ENCODE data around the gene TMX4. TPM values are rescaled to one million over a fixed set of nuclear protein-coding genes. Genes with fewer than 3 reads are reported as not detected.
A peak's percentile ranks its signal among the peaks of the same experiment; 100 is the strongest.

TMX4 gene
- total and polyA plus RNA-seq, 3 donors from 2014 or later: 236 to 290 (median 236) TPM

DNA sequence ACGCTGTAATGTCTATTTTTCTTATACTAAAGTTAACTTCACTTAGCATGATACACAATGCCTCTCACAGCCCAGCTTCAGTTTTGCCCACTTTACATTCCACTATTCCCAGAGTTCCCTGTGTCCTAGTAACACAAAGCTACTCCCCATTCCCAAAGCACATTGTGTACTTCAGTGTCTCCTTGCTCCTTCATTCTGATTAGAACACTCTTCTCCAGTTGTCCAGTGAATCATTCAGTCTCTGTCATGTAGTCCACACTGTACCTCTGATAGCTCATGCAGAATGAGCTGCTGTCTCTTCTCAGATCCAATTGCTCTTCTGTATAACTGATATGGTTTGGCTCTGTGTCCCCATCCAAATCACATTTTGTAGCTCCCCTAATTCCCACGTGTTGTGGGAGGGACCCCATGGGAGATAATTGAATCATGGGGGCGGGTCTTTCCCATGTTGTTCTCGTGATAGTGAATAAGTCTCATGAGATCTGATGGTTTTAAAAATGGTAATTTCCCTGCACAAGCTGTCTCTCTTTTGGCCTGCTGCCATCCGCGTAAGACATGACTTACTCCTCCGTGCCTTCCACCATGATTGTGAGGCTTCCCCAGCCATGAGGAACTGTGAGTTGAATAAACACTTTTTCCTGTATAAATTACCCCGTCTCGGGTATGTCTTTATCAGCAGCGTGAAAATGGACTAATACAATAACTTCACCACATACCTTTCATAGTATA, 2.1 kb upstream of the TMX4 start:
- DNase-seq: peak; percentile 44

DNA sequence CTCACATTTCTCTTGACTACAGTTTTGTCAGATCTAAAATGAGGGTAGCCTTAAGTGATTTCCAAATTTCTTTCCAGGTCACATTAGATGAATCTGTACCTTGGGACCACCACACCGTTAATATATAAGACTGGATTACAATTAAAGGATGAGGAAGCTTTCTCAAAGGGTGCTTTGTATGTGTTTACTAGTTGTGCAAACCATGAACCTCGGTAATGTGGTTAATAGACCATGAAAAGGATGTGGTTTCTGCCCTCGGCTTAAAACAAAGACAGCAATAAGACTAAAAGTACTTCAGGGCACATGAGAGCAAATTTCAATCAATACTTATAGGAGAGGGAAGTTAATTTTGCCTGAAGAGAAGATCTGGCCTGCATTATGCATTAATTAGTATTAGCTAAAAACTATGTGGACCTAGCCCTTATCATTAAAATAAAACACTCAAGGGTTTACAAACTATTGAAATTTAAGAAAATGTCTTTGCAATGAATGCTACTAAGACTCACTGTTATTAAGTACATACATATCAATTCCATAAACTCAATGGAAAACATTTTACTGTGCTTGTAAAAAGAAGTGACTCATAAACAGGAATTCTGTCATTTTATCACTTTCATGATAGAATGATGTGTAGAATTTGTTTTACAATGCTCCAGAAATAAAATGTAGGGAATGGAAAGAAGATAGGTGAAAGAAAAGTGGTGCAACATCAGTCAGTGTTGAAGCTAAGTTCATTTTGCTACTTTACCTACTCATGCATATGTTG, 936 bp upstream of the TMX4 start:
- no peaks in the 10 kb centered on the region for H3K9me3 ChIP-seq
- 41 to 46% methylated on average over 3 of the region's 3 CpGs for WGBS, 2 donors
- no peaks in the 10 kb centered on the region for H3K36me3 ChIP-seq (ENCODE audit: low read depth, missing control alignments)
- peaks cover 16% of the 10 kb centered on the region for H3K4me1 ChIP-seq
- H3K27ac ChIP-seq: peak overlapping the region; percentile 26 to 52
- H3K27me3 ChIP-seq: no peaks in the 10 kb centered on the region
- H3K4me3 ChIP-seq: peak overlapping the region in 1 of 2 donors; percentile 97
- intact Hi-C loops (cut with DNase I; ENCODE audit: low total_unique reads): no loop called here
- DNase-seq: no peak
- TF ChIP-seq, protein P1, sequence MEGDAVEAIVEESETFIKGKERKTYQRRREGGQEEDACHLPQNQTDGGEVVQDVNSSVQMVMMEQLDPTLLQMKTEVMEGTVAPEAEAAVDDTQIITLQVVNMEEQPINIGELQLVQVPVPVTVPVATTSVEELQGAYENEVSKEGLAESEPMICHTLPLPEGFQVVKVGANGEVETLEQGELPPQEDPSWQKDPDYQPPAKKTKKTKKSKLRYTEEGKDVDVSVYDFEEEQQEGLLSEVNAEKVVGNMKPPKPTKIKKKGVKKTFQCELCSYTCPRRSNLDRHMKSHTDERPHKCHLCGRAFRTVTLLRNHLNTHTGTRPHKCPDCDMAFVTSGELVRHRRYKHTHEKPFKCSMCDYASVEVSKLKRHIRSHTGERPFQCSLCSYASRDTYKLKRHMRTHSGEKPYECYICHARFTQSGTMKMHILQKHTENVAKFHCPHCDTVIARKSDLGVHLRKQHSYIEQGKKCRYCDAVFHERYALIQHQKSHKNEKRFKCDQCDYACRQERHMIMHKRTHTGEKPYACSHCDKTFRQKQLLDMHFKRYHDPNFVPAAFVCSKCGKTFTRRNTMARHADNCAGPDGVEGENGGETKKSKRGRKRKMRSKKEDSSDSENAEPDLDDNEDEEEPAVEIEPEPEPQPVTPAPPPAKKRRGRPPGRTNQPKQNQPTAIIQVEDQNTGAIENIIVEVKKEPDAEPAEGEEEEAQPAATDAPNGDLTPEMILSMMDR (IDR thresholded peaks at IDR 0.05): no peak
- no peak for TF ChIP-seq POLR2A (IDR thresholded peaks at IDR 0.05)

More for the DNA sequence above, 2.1 kb upstream of the TMX4 start:
- peaks cover 16% of the 10 kb centered on the region for H3K4me1 ChIP-seq
- TF ChIP-seq, protein P1 (IDR thresholded peaks at IDR 0.05): no peak
- TF ChIP-seq POLR2A (IDR thresholded peaks at IDR 0.05): no peak
- intact Hi-C loops (cut with DNase I; ENCODE audit: low total_unique reads): no loop called here
- peak overlapping the region in 1 of 2 donors; percentile 61 for H3K27ac ChIP-seq
- H3K9me3 ChIP-seq: no peaks in the 10 kb centered on the region
- H3K4me3 ChIP-seq: no peak overlapping the region
- no peaks in the 10 kb centered on the region for H3K36me3 ChIP-seq (ENCODE audit: low read depth, missing control alignments)
- H3K27me3 ChIP-seq: no peaks in the 10 kb centered on the region
- WGBS, 2 donors: 58 to 64% methylated on average over 10 of the region's 10 CpGs

DNA sequence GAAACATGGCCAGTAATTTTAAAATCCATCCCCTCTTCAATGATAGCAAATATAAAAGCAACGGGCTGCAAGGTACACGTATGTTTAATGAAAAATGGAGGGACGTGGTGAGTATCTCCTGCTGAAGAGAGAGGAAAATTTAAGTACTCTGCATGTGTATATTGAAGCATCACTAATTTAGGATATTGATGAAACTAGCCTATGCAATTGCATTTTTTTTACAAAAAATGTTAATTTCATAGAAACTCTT, 362 bp upstream of the TMX4 start:
- no peaks in the 10 kb centered on the region for H3K27me3 ChIP-seq
- no peaks in the 10 kb centered on the region for H3K36me3 ChIP-seq (ENCODE audit: low read depth, missing control alignments)
- TF ChIP-seq POLR2A (IDR thresholded peaks at IDR 0.05): no peak
- TF ChIP-seq, protein P1 (IDR thresholded peaks at IDR 0.05): no peak
- H3K27ac ChIP-seq: peak overlapping the region; percentile 95 to 99
- no peak for DNase-seq
- 0 to 5% methylated on average over 3 of the region's 3 CpGs for WGBS, 2 donors
- intact Hi-C loops (cut with DNase I; ENCODE audit: low total_unique reads): no loop called here
- peak overlapping the region; percentile 92 to 97 for H3K4me3 ChIP-seq
- peaks cover 16% of the 10 kb centered on the region for H3K4me1 ChIP-seq
- H3K9me3 ChIP-seq: no peaks in the 10 kb centered on the region

DNA sequence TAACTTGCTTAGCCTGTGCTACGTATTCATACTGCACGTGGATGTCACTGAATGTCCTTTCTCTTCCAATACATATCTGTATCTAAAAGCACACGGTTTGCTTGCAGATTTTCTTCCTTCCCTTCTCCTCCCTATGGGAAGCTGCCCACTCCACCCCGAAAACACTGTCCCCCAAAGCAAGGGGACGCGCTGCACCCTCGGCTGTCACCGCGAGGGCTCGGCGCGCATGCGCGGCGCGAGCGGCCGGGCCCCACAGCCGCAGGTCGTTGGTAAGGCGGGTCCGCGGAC, 659 bp downstream of the TMX4 start:
- H3K27me3 ChIP-seq: no peaks in the 10 kb centered on the region
- no peaks in the 10 kb centered on the region for H3K9me3 ChIP-seq
- peaks cover 21% of the 10 kb centered on the region for H3K4me1 ChIP-seq
- no peak for TF ChIP-seq POLR2A (IDR thresholded peaks at IDR 0.05)
- TF ChIP-seq, protein P1 (IDR thresholded peaks at IDR 0.05): peak in 1 of 3 experiments; percentile 46
- peak overlapping the region; percentile 92 to 97 for H3K4me3 ChIP-seq
- intact Hi-C loops (cut with DNase I; ENCODE audit: low total_unique reads): no loop called here
- H3K27ac ChIP-seq: peak overlapping the region; percentile 95 to 99
- no peak for DNase-seq
- WGBS, 2 donors: 0% methylated on average over 20 to 23 of the region's 23 CpGs
- H3K36me3 ChIP-seq (ENCODE audit: low read depth, missing control alignments): no peaks in the 10 kb centered on the region

All from testis (tissue), 3 donors.